ENCODE measurements around the gene TFCP2L1. TPM values are rescaled to one million over a fixed set of nuclear protein-coding genes. Genes with fewer than 3 reads are reported as not detected.

Gene TFCP2L1
- total RNA-seq, 1 donor from 2014 or later: 12.3 TPM

DNA sequence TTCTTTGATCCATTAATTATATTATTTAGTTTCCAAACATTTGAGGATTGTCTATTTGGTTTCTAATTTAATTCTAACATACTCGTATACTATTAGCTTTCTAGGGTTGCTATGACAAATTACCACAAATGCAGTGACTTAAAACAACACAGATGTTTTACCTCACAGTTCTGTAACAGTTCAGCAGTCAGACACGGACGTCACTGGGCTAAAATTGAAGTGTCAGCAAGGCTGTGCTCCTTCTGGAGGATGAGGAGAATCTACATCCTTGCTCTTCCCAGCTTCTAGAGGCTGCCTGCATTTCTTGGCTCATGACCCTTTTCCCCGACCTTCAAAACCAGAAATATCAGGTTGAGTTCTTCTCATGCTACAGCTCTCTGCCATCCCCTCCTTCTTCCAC is 117.6 kb downstream of the TFCP2L1 start:
- TF ChIP-seq CTCF (conservative IDR thresholded peaks at IDR 0.05; ENCODE audit: low read depth, low read length): no peak
- no peak overlapping the region for H3K4me3 ChIP-seq (ENCODE audit: low read depth, low read length)
- DNase-seq (ENCODE audit: low read depth): no peak

Other genes with a start within 250 kb of the TFCP2L1 start
- gene RNU4ATAC, start 245.7 kb upstream of the TFCP2L1 start, total RNA-seq: not detected in 2 replicates